ENCODE results near the gene AKAP13.
"Not testable (repeated sequence)": the region's sequence is repeated elsewhere in the genome, so short reads cannot be mapped to it uniquely, and the experiment has no call there.

The AKAP13 gene

DNA sequence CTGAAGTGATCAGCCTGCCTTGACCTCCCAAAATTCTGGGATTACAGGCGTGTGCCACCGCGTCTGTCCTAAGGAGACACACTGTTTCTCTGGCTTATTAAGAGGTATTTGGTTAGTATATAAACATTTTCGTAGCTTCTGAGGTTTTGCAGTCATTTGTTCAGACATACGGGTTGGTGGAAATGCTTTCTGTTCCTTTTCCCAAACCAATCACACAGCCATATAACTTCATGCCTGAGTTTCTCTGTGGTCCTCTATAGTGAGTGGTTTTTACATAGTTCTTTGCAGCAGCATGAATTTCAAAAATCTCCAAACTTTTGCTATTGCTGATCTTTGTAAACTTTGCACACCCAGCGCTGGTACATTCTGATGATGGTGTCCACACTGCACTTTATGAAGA lies 100.5 kb downstream of the AKAP13 start:
- DNase-seq: no peak

DNA sequence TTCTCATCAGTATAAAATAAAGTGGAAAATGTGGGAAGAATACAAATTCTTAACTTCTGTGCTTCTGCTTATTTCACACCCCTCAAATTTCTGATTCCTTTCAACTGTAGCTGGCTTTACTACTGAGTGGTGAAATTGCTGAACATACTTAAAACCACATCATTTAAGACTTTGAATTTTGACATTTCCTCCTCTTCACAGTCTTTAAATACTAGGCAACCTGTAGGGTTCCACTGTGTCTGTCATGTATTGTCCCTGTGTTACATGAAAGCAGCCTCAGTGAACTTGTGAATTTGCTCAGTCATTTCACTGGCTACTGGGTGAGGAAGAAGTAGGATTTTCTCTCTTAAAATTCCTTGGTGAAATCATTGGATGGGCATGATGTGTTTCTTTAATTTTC lies 101.1 kb downstream of the AKAP13 start:
- not testable (repeated sequence) for DNase-seq

DNA sequence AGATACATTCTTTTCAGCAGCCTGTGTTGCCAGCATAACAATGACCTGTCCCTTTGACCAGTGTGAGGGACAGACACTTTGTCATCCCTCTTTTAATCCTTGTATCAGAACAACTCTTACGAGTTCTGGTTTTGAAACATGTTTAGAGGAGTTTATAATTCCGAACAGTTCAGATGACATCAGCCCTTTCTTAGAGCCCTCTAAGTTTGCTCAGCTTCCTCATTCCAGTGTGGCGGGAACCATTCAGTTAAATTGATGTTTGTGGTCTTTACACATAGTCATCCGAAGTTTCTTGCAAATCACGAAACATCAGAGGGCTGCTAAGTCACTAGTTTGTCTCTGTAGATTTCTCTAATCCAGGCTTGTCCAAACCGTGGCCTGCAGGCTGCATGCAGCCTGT lies 102.5 kb downstream of the AKAP13 start:
- no peak for DNase-seq

DNA sequence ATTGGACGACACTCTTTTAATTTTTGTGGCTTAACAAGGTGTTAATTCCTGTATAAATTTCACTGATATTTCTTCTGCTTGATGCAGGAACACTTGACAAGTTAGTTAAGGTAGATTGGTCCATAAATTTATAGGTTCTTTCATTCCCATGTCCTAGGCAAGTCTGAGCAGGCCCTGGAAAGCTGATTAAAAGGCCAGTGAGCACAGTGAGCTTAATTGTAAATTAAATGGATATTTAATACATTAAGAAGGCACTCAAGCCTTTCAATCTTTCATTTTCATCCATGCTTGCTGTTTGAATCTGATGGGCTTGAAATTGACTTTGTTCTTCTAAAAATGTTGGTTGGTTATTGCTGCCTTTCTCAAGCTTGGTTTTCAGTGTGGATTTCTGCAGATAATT lies 103.6 kb downstream of the AKAP13 start:
- DNase-seq: not testable (repeated sequence)

DNA sequence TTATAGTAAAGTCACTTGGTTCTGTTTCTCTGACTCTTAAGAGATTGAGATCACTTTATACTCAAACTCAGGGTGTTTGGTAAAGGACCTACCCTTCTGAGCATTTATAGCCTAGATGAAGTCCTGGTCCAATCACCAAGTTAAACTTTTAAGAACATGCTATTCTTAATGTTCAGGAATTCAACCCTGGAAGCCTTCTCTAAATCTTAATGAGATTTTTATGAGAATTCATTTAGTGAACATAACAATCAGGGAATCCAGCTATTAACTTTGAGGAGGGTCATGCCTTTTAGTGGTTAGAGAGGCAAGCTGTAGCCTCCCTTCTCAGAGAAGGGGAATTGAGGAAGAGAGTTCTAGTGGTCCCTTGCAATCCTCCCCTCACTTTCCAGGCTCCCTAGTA lies 104.5 kb downstream of the AKAP13 start:
- not testable (repeated sequence) for DNase-seq

DNA sequence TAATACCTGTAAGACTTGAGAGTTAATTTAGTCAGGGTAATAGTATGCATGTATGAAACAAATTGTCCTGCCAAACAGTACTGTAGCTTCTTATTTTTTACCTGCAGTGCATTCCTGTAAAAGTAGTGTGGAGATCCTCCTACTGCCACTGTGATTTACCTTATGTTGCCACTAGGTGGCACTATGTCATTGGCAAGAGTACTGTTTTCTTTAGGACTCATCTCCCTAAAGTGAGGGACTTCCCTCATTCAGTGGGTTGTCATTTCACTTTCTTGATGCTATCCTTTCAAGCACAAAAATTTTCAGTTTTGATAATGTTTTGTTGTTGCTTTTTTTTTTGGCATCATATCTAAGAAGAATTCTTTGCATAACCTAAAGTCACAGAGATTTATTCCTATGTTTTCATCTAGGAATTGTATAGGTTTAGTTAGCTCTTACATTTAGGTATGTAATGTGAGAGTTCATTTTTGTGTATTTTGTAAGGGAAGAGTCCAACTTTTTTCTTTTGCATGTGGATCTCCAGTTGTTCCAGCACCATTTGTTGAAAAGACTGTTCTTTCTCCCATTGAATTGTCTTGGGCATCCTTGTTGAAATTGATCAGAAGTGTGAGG lies 105.7 kb downstream of the AKAP13 start:
- no peak for DNase-seq

DNA sequence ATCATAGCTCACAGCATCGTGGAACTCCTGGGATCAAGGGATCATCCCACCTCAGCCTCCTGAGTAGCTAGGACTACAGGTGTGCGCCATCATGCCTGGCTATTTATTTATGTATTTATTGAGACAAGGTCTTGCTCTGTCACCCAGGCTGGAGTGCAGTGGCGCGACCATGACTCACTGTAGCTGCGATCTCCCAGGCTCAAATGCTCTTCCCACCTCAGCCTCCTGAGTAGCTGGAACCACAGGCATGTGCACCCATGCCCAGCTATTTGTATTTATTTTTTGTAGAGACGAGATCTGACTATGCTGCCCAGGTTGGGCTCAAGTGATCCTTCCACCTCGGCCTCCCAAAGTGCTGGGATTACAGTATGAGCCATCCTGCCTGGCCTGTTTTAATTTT lies 107.4 kb downstream of the AKAP13 start:
- not testable (repeated sequence) for DNase-seq

DNA sequence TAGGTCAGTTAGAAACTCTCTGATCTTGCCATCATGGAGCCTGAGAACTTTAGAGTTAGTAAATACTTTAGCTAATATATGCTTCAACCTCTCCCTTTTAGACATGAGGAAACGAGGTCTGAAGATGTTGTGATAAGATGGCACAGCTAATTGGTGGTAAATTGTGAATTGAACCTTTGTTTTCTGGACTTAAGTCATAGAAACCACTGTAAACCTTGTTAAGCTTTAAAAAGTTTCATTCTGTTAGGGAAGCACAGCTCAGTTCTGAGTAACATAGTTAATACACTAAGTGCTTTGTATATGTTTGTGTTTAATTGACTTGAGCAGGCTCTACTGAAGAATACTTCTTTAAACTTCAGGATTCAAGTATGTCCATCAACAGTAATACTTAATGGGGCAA lies 108.6 kb downstream of the AKAP13 start:
- DNase-seq: no peak

DNA sequence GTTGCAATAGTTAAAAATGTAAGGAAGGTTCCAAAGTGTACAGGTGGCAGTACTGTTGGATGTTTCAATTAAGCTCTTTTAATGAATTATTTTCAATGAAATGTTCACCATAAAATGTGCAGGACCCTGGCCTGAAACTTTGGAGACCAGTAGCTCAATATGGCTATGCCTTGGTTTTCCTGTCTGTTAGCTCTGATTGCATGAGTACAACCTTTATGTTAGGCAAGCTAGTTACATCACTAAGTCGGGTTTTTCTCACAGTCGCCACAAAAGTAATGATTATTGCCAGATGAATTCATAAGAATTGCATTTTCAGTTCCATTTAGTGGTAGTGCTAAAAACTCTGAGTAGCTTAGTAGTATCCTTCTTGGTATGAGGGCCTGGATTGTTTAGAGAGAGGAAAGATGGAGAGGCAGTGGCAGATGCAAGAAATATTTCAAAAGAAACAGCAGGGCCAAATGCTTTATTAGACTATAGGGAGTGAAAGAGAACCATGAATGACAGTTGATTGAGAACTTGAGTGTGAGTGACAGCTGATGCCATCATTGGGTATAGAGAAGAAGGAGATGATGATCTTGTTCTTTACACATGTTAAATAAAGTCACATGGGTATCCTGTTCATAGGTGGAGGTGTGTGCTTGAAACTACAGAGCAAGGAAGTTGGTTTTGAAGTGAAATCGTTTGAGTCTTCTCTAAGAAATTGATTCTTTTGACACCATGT lies 109.5 kb downstream of the AKAP13 start:
- no peak for DNase-seq

DNA sequence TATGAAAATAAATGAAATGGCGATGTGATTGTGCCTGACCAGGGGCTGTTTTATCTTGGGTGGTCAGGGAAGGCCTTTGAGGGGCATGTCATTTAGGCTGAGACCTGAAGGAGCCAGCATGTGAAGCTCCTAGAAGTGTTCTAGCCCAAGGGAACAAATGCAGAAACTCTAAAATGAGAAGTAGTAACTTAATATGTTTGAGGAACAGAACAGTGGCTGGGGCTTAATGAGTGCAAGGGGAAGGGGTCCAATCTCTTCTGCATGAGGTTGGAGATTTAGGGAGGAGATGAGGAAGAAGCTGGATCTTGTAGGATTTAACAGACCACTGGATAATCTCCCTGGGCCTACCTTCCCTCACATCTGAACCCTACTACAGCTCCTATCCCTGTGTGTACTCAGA lies 110.5 kb downstream of the AKAP13 start:
- DNase-seq: no peak

DNA sequence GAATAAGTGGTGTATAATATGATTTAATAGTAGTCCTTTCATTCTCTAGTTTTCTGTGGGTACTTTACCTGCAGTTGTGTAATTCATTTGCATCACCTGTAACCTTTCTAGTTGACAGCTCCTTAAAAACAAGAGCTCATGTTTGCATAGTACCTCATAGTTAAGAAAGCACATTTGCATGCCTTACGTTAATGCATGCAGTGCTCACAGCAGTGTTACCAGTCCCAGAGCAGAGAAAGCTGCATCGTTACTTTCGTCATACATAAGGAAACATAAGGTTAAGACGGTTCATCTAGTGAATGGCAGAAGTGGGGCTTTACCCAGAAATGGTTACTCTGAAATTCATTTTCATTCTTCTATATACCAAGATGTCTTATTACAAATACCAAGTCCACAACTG lies 111.3 kb downstream of the AKAP13 start:
- no peak for DNase-seq

DNA sequence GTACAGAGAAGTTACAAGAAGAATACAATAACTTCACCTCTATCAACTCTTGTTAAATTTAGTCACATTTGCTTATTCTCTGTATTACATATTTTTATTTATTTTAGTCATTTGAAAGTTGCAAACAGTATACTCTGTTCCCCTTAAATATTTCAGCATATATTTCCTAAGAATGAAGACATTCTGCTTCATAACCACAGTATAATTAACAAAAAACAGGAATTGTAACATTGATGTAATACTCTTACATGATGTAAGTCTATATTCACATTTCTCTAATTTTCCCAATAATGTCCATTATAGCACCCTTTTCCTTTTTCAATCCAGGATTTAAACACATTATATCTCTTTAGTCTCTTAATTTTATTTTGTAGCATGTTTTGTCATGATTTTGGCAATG lies 112.0 kb downstream of the AKAP13 start:
- DNase-seq: no peak

DNA sequence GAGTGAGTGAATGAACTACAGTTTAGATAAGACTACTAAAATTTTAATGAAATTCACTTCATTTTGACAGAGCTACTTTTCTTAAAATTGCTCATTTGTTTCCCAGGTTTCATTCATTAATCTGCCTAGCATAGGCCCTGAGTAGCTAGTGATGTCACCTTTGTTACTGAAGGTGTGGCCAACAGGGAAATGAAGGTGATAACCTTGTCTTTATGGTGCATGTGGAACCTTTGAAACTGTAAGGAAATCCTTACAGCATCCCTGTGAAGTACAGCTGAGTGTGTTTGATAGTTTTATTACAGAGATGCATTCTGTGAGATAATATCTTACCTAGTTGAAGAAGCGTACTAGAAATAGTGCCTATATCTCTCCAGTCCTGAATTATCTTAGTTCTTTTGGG lies 112.9 kb downstream of the AKAP13 start:
- DNase-seq: no peak

DNA sequence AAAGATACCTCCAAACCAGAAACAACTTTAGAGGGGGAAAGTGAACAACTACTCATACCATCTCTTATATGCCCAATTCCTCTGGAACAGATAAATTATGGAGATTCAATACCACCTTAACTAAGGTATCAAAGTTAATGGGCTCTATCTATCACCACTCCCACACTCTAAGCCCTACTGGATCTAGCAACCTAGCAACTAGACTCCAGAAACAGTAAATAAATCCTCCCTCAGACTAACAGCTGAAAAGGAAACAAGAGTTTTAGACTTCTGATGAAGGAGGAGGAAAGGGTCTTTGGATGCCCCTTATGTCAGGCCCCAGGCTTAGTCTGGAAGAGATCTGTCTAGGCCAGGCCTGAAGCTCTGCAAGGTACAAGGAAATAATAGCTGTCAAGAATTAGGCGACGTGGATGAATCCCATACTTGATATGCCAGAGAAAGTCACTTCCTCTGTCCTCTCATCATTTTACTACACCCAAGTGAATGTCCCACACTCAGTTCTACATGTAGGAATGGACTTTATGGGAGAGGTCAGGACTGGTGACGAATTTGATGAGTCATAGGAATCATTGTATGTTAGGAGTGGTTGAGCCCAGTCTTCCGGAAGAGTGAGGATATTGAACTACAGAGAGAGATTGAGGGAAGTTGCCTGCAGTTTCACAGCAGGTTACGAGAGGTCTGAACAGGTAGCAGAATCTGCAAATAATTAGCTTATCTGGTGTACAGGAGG lies 113.8 kb downstream of the AKAP13 start:
- DNase-seq: peak; percentile 57

DNA sequence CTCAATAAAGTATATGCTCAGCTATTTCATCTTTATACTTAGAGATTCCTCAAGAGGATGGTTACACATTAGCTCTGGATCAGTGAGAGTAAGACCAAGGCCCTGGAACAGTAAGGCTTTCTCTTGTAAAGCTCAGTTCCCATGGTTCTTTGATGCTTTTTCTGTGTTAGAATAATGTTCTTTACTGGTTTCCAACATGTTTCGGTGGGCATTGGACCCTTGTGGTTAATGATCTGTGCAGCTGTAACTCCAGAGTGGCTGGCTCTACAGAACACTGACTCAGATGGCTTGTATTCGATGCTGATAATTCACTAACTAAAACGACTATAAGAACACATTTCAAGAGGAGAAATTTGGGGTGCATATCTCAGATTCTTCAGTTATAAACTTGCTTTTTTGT lies 114.7 kb downstream of the AKAP13 start:
- no peak for DNase-seq

DNA sequence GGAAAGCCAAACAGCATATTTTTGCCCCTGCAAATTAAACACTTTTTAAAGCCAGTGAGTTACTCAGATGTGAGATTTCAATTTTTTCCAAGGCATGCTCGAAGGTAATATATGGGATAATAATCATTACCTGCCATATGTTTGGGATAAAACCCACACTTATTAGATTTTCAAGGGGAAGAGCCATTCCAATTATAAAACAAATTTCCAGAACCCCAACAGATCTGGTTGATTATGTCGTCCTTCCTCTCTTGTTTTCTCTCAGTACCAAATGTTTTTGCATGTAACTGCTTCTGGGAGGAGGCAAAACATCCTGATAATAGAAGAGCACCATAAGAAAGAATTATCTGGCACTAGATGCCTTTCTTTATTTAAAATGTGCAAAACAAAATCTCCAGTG lies 115.1 kb downstream of the AKAP13 start:
- no peak for DNase-seq

DNA sequence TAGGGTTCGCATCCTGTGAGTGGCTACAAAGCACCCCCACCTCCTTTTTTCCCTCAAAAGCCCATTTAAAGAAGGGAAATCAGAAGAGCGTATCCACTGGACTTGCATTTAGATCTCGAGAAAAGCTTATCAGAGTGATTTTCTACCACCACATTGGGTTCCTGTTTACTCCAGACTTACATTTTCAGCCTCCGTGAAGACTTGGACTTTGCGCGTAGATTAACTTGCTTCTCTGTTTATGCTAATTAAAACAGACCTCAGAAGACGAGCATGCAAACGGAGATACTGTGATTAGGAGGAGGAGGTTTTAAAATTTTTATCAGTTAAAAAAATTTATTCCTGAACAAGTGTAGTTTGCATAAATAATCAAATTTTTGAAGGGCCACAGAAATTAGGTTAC lies 115.7 kb downstream of the AKAP13 start:
- no peak for DNase-seq

DNA sequence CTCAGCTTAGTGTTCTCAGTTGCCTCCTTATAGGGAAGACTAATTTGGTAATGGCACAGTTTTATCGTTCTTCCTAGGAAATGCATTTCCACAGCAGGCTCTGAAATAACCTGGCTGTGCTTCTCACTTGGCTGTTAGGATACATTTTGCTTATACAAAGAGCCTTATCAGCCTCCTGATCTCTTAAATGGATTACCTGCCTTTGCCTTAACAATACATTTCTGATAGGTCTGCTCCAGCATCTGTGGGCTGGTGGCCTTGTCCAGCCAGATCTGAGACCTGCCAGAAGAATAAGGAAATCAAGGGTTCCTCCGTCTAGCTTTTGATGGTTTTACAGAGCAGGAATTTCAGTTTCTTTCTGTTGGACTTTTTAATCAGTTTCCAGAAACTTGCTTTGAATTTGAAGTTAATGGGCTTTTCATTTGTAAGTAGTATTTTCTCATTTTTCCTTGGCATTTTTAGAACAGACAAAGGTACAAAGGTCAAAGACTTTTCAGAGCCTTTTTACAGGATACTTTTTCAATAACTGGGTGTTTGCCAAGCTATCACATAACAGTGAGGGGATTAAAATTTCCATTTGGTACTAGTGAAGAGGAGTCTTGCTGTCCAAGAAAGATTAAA lies 116.3 kb downstream of the AKAP13 start:
- no peak for DNase-seq

DNA sequence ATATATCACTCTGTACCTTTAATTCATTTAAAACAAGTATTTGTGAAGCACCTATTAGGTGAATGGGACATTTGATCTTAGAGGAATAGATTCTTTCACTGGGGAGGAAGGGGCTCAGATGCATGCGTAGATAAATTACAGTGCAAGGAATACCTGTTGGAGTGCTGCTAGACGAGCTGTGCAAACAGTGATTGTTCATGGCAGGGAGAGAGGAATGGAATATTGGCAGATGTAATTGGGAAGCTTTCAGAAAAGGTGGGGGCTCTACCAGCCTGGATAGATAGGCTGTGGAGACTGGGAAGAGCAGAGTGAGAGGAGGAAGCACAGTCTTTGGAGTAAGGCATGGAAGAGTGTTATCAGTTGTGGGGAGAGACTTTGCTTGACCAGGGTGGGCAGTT lies 116.8 kb downstream of the AKAP13 start:
- DNase-seq: no peak

DNA sequence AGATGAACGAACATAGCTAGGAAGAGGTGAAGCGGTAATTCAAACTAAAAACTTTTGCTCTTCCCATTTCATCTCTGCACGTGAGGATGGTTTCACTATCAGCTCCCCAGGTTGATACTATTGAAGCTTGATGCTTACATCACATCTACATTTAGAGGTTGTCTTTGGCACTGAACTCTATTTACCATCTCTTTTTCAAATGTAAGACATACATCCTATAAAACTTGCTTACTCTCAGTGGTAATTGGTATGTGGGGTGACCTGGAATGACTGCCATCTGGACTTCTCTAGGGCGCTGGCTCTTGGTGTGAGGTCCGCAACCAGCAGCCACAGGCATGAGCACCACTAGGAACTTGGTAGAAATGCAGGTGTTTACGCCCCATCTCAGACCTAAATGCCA lies 118.1 kb downstream of the AKAP13 start:
- DNase-seq: no peak

DNA sequence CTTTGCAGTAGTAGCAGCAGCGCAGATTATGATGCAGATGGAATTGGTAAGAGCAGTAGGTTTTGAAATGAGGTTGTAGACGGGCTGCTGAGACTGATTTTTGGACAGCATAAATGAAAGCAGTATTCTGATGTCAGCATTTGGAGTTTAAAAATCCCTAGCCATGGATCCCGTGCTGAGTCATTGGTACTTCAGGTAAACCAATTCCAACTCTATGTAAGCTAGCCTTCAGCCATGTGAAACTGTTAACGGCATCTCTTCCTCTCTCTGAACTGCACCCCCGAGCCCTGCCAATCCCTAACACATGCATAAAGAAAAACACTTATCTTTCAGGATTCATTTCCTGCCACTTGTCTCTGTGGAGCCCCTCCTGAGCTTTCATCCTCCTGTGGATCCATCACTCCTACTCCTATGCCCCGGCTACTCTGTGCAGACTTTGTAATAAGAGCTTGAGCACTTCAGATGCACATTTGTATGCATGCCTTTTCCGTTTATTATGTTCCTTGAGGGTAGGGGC lies 119.0 kb downstream of the AKAP13 start:
- no peak for DNase-seq

DNA sequence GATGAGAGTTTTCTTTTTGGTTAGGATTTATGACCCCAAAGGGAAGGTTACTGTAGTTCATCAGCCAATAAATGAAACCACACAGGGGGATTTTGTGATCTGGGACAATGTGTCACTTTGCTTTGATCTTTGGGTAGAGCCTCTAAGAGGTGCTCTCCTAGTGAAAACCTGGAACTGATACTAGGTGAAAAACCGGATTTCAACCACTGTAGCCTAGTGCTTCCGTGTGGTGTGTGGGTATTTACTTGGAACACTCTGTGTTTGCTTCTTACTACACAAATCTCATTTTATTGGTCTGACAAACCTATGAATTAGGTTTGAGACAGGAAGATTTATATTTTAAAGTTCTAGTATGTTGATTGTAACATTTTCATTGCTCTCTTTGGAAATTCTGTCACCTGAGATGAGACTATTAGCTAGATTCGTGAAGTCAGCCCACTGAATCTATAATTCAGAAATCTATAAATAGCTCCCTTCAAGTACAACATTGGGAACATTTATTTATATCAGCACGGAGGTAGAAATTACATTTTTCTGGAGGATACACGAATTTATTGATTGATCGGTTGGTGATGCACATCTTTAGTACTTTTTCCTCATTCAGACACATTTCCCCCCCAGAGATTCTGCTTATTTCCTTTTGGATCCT lies 119.8 kb downstream of the AKAP13 start:
- DNase-seq: no peak

DNA sequence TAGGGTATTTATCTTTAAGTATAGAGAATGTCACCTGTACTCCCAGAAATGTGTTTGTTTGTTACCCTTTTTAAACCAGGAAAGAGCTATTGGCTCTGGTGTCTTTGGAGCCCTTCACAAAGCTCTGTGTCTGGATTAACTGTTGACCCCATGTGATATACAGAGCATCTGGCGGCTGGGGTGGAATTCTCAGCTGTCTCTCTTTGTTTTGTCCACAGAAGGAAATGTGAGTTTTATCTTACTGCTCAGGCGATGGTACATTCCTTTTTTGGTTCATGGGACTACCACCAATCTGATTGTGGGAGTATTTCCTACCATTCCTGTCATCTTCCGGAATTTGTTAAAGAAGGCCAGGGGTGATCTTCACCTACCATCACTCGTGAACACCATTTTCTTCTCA lies 120.3 kb downstream of the AKAP13 start:
- DNase-seq: no peak

Measured in right kidney (tissue), 1 donor.